Stomach (tissue), 9 donors: ENCODE results near the gene NAV3. TPM values are rescaled to one million over a fixed set of nuclear protein-coding genes. Genes with fewer than 3 reads are reported as not detected.

Experiments used
- DNase-seq, 2 donors: peaks; one replicate each; pipeline versions ENCODE4 v3.0.0 to v3.0.0-alpha.2; 2013 to 2019
- H3K27ac ChIP-seq, 5 donors: fragments of 200-600 bp in 4 of 5; sonication (generic) in 4 of 5; one replicate each; pipeline ENCODE4 v1.5.1; 2013 to 2019; ENCODE audit warnings: mild to moderate bottlenecking in 1 of 5, moderate library complexity in 1 of 5
- H3K27me3 ChIP-seq, 3 donors: fragments of 200-600 bp; sonication (generic); one replicate each; pipeline ENCODE4 v1.5.1; 2017 to 2019; ENCODE audit warnings: mixed run types in 1 of 3
- H3K36me3 ChIP-seq, 4 donors: fragments of 200-600 bp; sonication (generic); 1 replicate in 3 of 4; 2 replicates in 1 of 4; pipeline ENCODE4 v1.5.1; 2016 to 2019
- H3K4me1 ChIP-seq, 4 donors: fragments of 200-600 bp; sonication (generic); one replicate each; pipeline ENCODE4 v1.5.1; 2016 to 2019
- H3K4me3 ChIP-seq, 4 donors: fragments of 200-600 bp; sonication (generic) in 3 of 4; one replicate each; pipeline ENCODE4 v1.5.1; 2016 to 2019; ENCODE audit warnings: mild to moderate bottlenecking in 1 of 4
- H3K9me3 ChIP-seq, 4 donors: fragments of 200-600 bp; sonication (generic); one replicate each; pipeline ENCODE4 v1.5.1; 2016 to 2019
- CTCF ChIP-seq, 7 experiments: fragments of 450-650 bp in 4 of 7; fragments of 200-600 bp in 3 of 7; sonication (generic) in 3 of 7; IDR thresholded peaks; one replicate each; pipeline ENCODE4 v1.5.1; 2016 to 2019; ENCODE audit warnings: antibody characterized with exemption in 7 of 7, control low read depth in 2 of 7, mild to moderate bottlenecking in 1 of 7
- EP300 ChIP-seq: sonication (generic); formaldehyde crosslinking; IDR thresholded peaks from one replicate; pipeline ENCODE4 v1.6.1; 2017; ENCODE audit warnings: antibody characterized with exemption
- POLR2A ChIP-seq, 4 donors: fragments of 450-650 bp; IDR thresholded peaks; one replicate each; pipeline ENCODE4 v1.6.1; 2016; ENCODE audit warnings: antibody characterized with exemption in 4 of 4, control low read depth in 2 of 4, mild to moderate bottlenecking in 1 of 4, moderate library complexity in 1 of 4
- POLR2AphosphoS5 ChIP-seq, 3 donors: sonication (generic); formaldehyde crosslinking; IDR thresholded peaks; one replicate each; pipeline ENCODE4 v1.6.1; 2016; ENCODE audit warnings: antibody characterized with exemption in 3 of 3
- WGBS, 5 donors: extraction: QIAGEN DNeasy Blood & Tissue Kit in 3 of 5; methylation state at CpG; one replicate each; pipeline versions ENCODE4 v1.1.5 to v1.1.7; 2013 to 2018; 5-methylcytosine and 5-hydroxymethylcytosine counted together
- intact Hi-C: fragments of 100-400 bp; cut with DNase I; formaldehyde crosslinking; loops from one replicate; pipeline ENCODE4 v1.15.1; 2023; ENCODE audit warnings: low total_unique reads
- polyA plus RNA-seq, 3 donors: library from polyadenylated mRNA; stranded (reverse); fragments of 200-250 nt; gene quantifications; one replicate each; pipeline ENCODE4 v1.2.3, GENCODE V29; 2013
- total RNA-seq, 5 donors: library from RNA; depleted of rRNA; stranded (reverse); fragments of >200 nt; gene quantifications; one replicate each; pipeline versions ENCODE4 v1.1.0 to v1.2.3, GENCODE V29; 2014 to 2016
- donor health status: healthy with polysubstance abuse.
- donor health status: Bipolar disorder and iron deficiency.
- donor health status: healthy.

Gene NAV3
- total and polyA plus RNA-seq, 8 donors, result 0.15 to 18.9 (median 2.2) TPM

DNA sequence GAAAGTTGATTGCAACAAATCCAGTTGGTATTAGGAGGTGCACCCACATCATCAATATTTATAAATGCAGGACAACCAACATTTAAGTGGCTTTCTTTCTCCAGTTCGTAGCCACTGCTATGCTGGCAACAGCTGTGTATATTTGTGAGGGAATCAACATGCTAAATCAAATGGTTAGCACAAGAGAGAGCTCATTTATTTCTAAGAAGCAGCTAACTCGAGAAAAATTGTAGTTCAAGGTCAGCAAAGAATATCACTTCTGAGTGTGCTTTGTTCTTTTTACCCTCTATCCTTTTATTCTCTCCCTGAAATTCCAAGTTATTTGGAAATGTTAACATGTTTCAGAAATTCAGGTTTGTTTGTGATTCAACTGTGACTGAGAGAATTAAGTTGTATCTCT, 137.3 kb downstream of the NAV3 start:
- Histone ChIP-seq H3K27ac (no peak overlapping the region), H3K4me3 (no peak overlapping the region), H3K4me1 (no peaks in the 10 kb centered on the region), H3K27me3 (no peaks in the 10 kb centered on the region), H3K9me3 (no peaks in the 10 kb centered on the region), H3K36me3 (no peaks in the 10 kb centered on the region)
- WGBS, 5 donors, result 34 to 56% (median 51%) methylated on average over 2 of the region's 2 CpGs
- TF ChIP-seq CTCF (IDR thresholded peaks at IDR 0.05) (no peak), POLR2AphosphoS5 (IDR thresholded peaks at IDR 0.05) (no peak), EP300 (no peak), POLR2A (IDR thresholded peaks at IDR 0.05) (no peak)
- intact Hi-C loops, result no loop called here
- DNase-seq, result no peak

GRCh38 chr12:77968571-77968970, 137.9 kb downstream of the NAV3 start:
- Histone ChIP-seq H3K27ac (no peak overlapping the region), H3K9me3 (no peaks in the 10 kb centered on the region), H3K27me3 (no peaks in the 10 kb centered on the region), H3K4me1 (no peaks in the 10 kb centered on the region), H3K4me3 (no peak overlapping the region), H3K36me3 (no peaks in the 10 kb centered on the region)
- DNase-seq, result no peak
- intact Hi-C loops, result no loop called here
- TF ChIP-seq EP300 (no peak), POLR2AphosphoS5 (IDR thresholded peaks at IDR 0.05) (no peak), POLR2A (IDR thresholded peaks at IDR 0.05) (no peak), CTCF (IDR thresholded peaks at IDR 0.05) (no peak)
- 73 to 79% (median 76%) methylated on average over 6 of the region's 6 CpGs for WGBS, 5 donors

DNA sequence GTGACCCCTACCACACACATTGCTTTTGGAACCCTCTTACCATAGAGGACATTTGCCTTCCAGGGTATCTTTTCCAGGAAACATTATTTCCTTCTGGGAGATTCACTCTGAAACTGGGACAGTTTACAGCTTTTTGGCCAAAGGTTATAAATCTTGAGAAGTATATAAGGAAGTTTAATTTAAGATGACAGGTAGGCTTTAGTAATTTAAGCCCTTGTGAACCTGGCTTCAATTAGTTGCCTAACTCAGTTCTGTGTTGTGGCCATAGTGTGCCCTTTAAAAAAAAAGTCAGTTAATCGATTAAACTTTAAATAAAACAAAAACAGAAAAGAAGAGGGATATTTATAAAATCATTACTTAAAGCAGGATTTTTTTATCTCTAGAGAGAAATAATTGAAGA, 142.9 kb downstream of the NAV3 start:
- TF ChIP-seq EP300, result no peak
- no peak for TF ChIP-seq POLR2AphosphoS5 (IDR thresholded peaks at IDR 0.05)
- no peak for TF ChIP-seq POLR2A (IDR thresholded peaks at IDR 0.05)
- TF ChIP-seq CTCF (IDR thresholded peaks at IDR 0.05), result no peak
- WGBS, 5 donors, result 54 to 75% (median 67%) methylated on average over 1 of the region's 1 CpG
- H3K27ac ChIP-seq, result no peak overlapping the region
- H3K4me1 ChIP-seq, result no peaks in the 10 kb centered on the region
- no peaks in the 10 kb centered on the region for H3K9me3 ChIP-seq
- no peaks in the 10 kb centered on the region for H3K27me3 ChIP-seq
- no peak for DNase-seq
- no peak overlapping the region for H3K4me3 ChIP-seq
- intact Hi-C loops, result no loop called here
- H3K36me3 ChIP-seq, result no peaks in the 10 kb centered on the region

- WGBS, 5 donors, result 85 to 95% (median 93%) methylated on average over 2 of the region's 2 CpGs
- no peaks in the 10 kb centered on the region for H3K36me3 ChIP-seq
- no peaks in the 10 kb centered on the region for H3K27me3 ChIP-seq
- no peak for DNase-seq
- no peak for TF ChIP-seq CTCF (IDR thresholded peaks at IDR 0.05)
- no peak for TF ChIP-seq POLR2A (IDR thresholded peaks at IDR 0.05)
- no peak for TF ChIP-seq POLR2AphosphoS5 (IDR thresholded peaks at IDR 0.05)
- TF ChIP-seq EP300, result no peak
- intact Hi-C loops, result no loop called here
- H3K27ac ChIP-seq, result no peak overlapping the region
- no peaks in the 10 kb centered on the region for H3K4me1 ChIP-seq
- H3K9me3 ChIP-seq, result no peaks in the 10 kb centered on the region
- H3K4me3 ChIP-seq, result no peak overlapping the region
Observed at GRCh38 chr12:77974645-77975044, 144.0 kb downstream of the NAV3 start.
